Left lung (tissue), 10 donors: Measurements from ENCODE around the gene ITPR2. TPM values are rescaled to one million over a fixed set of nuclear protein-coding genes. Genes with fewer than 3 reads are reported as not detected.
A peak's percentile ranks its signal among the peaks of the same experiment; 100 is the strongest.

Source experiments
- ATAC-seq: fragments of 200-7000 bp; cut with Tn5 transposase; one replicate; pipeline ENCODE4 v1.9.1; 2020; ENCODE audit warnings: moderate library complexity
- DNase-seq, 4 donors: peaks; one replicate each; pipeline ENCODE4 v3.0.0-alpha.2; 2013 to 2020
- H3K27ac ChIP-seq, 2 donors: fragments of 200-600 bp; sonication (generic) in 1 of 2; one replicate each; pipeline versions ENCODE4 v1.5.0 to v1.8.0; 2020 to 2021
- H3K27me3 ChIP-seq, 2 donors: fragments of 200-600 bp; sonication (generic) in 1 of 2; one replicate each; pipeline versions ENCODE4 v1.5.0 to v1.8.0; 2020 to 2021
- H3K36me3 ChIP-seq, 2 donors: fragments of 200-600 bp; sonication (generic) in 1 of 2; one replicate each; pipeline versions ENCODE4 v1.5.0 to v1.8.0; 2020 to 2021
- H3K4me1 ChIP-seq, 2 donors: fragments of 200-600 bp; one replicate each; pipeline ENCODE4 v1.8.0; 2021
- H3K4me3 ChIP-seq, 2 donors: fragments of 200-600 bp; sonication (generic) in 1 of 2; one replicate each; pipeline versions ENCODE4 v1.5.0 to v1.8.0; 2020 to 2021; ENCODE audit warnings: mild to moderate bottlenecking in 1 of 2
- H3K9me3 ChIP-seq, 2 donors: fragments of 200-600 bp; sonication (generic) in 1 of 2; one replicate each; pipeline versions ENCODE4 v1.5.0 to v1.8.0; 2020 to 2021
- intact Hi-C, 2 donors: fragments of 100-400 bp; cut with DNase I; formaldehyde crosslinking; loops; one replicate each; pipeline versions ENCODE4 v1.11.2 to v1.14.2; 2022
- polyA plus RNA-seq, 6 donors: library from polyadenylated mRNA; unstranded; fragments of 120-200 nt; gene quantifications; one replicate each; pipeline ENCODE4 v1.2.1, GENCODE V29; 2013; ENCODE audit not compliant: insufficient read length in 6 of 6
- total RNA-seq, 2 donors: library from RNA; stranded (reverse); fragmentation: NEBNext Ultra II Directional; extraction: Animal tissue kit (Norgen Biotek cat#: 25700); gene quantifications; one replicate each; pipeline ENCODE4 v1.2.1, GENCODE V29; 2021
- TF ChIP-seq, protein P1 (sequence below), 2 donors: fragments of 200-600 bp; sonication (generic) in 1 of 2; IDR thresholded peaks; one replicate each; pipeline versions ENCODE4 v1.5.0 to v1.8.0; 2021; ENCODE audit warnings: antibody characterized with exemption in 2 of 2
- donor health status: DM: no; HTN: yes; CAD: no.
- donor health status: DM: no; HTN: no; CAD: no.

ITPR2 gene
- total and polyA plus RNA-seq, 8 donors, result 5.5 to 67.8 (median 7.5) TPM

DNA sequence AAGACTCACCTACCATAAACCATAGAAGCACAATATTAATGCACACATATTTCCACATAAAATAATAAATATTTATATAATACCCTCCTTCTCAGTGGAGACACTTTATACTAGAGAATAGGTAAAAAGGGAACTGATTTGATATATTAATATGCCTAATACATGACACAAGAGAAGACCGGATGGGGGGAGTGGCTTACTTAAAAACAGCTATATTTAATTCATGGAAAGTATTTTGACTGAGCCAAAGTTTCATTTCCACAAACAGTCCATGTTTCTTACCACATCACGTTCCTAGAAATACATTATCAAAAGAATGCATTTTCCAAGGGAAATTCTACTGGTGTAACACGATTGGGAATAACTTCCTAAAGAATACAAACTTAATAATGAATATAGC is 63.4 kb downstream of the ITPR2 start:
- TF ChIP-seq, protein P1, sequence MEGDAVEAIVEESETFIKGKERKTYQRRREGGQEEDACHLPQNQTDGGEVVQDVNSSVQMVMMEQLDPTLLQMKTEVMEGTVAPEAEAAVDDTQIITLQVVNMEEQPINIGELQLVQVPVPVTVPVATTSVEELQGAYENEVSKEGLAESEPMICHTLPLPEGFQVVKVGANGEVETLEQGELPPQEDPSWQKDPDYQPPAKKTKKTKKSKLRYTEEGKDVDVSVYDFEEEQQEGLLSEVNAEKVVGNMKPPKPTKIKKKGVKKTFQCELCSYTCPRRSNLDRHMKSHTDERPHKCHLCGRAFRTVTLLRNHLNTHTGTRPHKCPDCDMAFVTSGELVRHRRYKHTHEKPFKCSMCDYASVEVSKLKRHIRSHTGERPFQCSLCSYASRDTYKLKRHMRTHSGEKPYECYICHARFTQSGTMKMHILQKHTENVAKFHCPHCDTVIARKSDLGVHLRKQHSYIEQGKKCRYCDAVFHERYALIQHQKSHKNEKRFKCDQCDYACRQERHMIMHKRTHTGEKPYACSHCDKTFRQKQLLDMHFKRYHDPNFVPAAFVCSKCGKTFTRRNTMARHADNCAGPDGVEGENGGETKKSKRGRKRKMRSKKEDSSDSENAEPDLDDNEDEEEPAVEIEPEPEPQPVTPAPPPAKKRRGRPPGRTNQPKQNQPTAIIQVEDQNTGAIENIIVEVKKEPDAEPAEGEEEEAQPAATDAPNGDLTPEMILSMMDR (IDR thresholded peaks at IDR 0.05), result no peak
- no peaks in the 10 kb centered on the region for H3K36me3 ChIP-seq
- DNase-seq (no peak), ATAC-seq (no peak)
- H3K9me3 ChIP-seq, result no peaks in the 10 kb centered on the region
- peak overlapping the region in 1 of 2 donors; percentile 9 for H3K27ac ChIP-seq
- no peak overlapping the region for H3K4me3 ChIP-seq
- intact Hi-C loops, result no loop called here
- peaks cover 6 to 21% of the 10 kb centered on the region in 2 donors for H3K4me1 ChIP-seq
- no peaks in the 10 kb centered on the region for H3K27me3 ChIP-seq

GRCh38 chr12:26768611-26769603 is 64.1 kb downstream of the ITPR2 start:
- intact Hi-C loops, result no loop called here
- DNase-seq (peak in 1 of 4 donors; percentile 24), ATAC-seq (peak; percentile 90)
- Histone ChIP-seq H3K27me3 (no peaks in the 10 kb centered on the region), H3K4me1 (peaks cover 6 to 21% of the 10 kb centered on the region in 2 donors), H3K36me3 (no peaks in the 10 kb centered on the region), H3K9me3 (no peaks in the 10 kb centered on the region), H3K4me3 (no peak overlapping the region), H3K27ac (peak overlapping the region in 1 of 2 donors; percentile 9)
- TF ChIP-seq, protein P1 (IDR thresholded peaks at IDR 0.05), result no peak

- TF ChIP-seq, protein P1 (IDR thresholded peaks at IDR 0.05), result no peak
- intact Hi-C loops, result no loop called here
- no peak for ATAC-seq
Measured at GRCh38 chr12:26767865-26768264, 65.1 kb downstream of the ITPR2 start.

GRCh38 chr12:26767116-26767515 is 65.9 kb downstream of the ITPR2 start:
- intact Hi-C loops, result no loop called here
- Histone ChIP-seq H3K4me3 (no peak overlapping the region), H3K27me3 (no peaks in the 10 kb centered on the region), H3K4me1 (peaks cover 6 to 15% of the 10 kb centered on the region in 2 donors), H3K36me3 (no peaks in the 10 kb centered on the region), H3K27ac (no peak overlapping the region), H3K9me3 (peaks cover 0 to 6% of the 10 kb centered on the region in 2 donors)
- TF ChIP-seq, protein P1 (IDR thresholded peaks at IDR 0.05), result no peak
- DNase-seq (no peak), ATAC-seq (peak; percentile 43)

More at GRCh38 chr12:26767865-26768264, 65.1 kb downstream of the ITPR2 start:
- no peaks in the 10 kb centered on the region for H3K27me3 ChIP-seq
- H3K9me3 ChIP-seq, result no peaks in the 10 kb centered on the region
- no peak overlapping the region for H3K27ac ChIP-seq
- H3K4me3 ChIP-seq, result no peak overlapping the region
- H3K4me1 ChIP-seq, result peaks cover 6 to 15% of the 10 kb centered on the region in 2 donors
- H3K36me3 ChIP-seq, result no peaks in the 10 kb centered on the region
- DNase-seq, result no peak

DNA sequence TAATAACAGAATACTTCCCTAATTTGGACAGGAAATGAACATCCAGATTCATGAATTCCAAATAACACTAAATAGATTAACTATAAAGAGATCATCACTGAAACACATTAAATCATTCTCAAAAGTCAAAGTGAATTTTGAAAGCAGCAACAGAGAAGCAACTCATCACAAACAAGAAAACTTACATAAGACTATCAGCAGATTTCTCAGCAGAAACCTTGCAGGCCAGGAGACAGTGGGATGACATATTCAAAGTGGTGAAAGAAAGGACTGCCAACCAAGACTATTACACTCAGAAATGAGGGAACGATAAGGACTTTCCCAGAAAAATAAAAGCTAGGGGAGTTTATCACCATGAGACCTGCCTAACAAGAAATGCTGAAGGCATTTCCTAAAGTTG is 70.8 kb downstream of the ITPR2 start:
- TF ChIP-seq, protein P1 (IDR thresholded peaks at IDR 0.05), result no peak
- DNase-seq (no peak), ATAC-seq (no peak)
- no peaks in the 10 kb centered on the region for H3K36me3 ChIP-seq
- H3K4me3 ChIP-seq, result no peak overlapping the region
- H3K27ac ChIP-seq, result no peak overlapping the region
- intact Hi-C loops, result no loop called here
- H3K9me3 ChIP-seq, result peaks cover 0 to 17% of the 10 kb centered on the region in 2 donors
- no peaks in the 10 kb centered on the region for H3K4me1 ChIP-seq
- H3K27me3 ChIP-seq, result no peaks in the 10 kb centered on the region
